ENCODE data around the gene DNAJC18.

- TF ChIP-seq CTCF (IDR thresholded peaks at IDR 0.05; ENCODE audit: low read length) = no peak
- TF ChIP-seq EZH2 (IDR thresholded peaks at IDR 0.05; ENCODE audit: borderline replicate concordance, low read length) = no peak
Observed at GRCh38 chr5:139363937-139364336, 75.4 kb downstream of the DNAJC18 start.

Measured in OCI-LY1 (cell line).